GM12873 (cell line): ENCODE measurements around the gene SPA17.

ENCODE experiments used
- CTCF ChIP-seq: IDR thresholded peaks from 2 replicates; pipeline ENCODE4 v1.5.1; 2012; ENCODE audit warnings: low read depth, mild to moderate bottlenecking, moderate library complexity, low read length, control low read depth; ENCODE audit not compliant: insufficient read depth; ENCODE audit errors: missing control alignments

Gene SPA17

GRCh38 chr11:124745835-124746620 lies 72.3 kb downstream of the SPA17 start:
- peak; percentile 59 for TF ChIP-seq CTCF

DNA sequence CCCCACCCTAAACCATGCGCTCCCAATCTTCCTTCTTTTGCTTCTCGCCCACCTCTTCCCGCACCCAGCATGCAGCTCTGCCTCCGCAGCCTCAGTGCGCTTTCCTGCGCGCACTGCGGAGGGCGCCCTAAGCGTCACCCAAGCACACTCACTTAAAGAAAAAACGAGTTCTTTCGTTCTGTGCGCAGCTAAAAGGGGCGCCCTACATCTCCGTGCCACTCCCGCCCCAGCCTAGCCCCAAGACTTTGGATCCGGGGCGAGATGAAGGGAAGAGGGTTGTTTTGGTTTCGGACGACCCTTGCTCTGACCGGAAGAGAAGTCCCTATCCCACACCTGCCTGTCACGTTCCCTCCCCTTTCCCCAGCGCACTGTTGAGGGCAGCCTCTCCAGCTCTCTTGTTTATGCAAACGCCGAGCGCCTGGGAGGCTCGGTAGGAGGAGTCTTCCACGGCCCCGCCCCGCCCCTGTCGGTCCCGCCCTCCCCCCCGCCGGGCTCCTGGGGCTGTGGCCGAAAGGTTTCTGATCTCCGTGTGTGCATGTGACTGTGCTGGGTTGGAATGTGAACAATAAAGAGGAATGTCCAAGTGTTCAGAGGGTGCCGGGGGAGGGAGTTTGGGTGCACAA lies 73.0 kb downstream of the SPA17 start:
- TF ChIP-seq CTCF: peak; percentile 80
